ENCODE results near the gene C16orf92.
"Not testable (repeated sequence)": the region's sequence is repeated elsewhere in the genome, so short reads cannot be mapped to it uniquely, and the experiment has no call there.

Gene C16orf92

GRCh38 chr16:30027588-30028437 is 4.8 kb downstream of the C16orf92 start:
- DNase-seq, result no peak

GRCh38 chr16:30028438-30029076 is 5.6 kb downstream of the C16orf92 start:
- DNase-seq, result no peak

- DNase-seq, result no peak
Measured at GRCh38 chr16:30030011-30030685, 7.2 kb downstream of the C16orf92 start.

GRCh38 chr16:30030841-30031413 is 7.9 kb downstream of the C16orf92 start, which contains the start of gene TLCD3B:
TSS of gene TLCD3B (minus strand) at chr16:30031271. CDS start at chr16:30030527, 744 bp downstream.
- no peak for DNase-seq

- DNase-seq, result no peak
Measured at GRCh38 chr16:30031477-30031918, 8.5 kb downstream of the C16orf92 start.

GRCh38 chr16:30032083-30032819 is 9.3 kb downstream of the C16orf92 start:
- peak; percentile 78 for DNase-seq

- DNase-seq, result peak; percentile 27
Measured at GRCh38 chr16:30033270-30033669, 10.3 kb downstream of the C16orf92 start.

GRCh38 chr16:30040221-30040620 is 17.2 kb downstream of the C16orf92 start:
- no peak for DNase-seq

GRCh38 chr16:30040690-30041089 is 17.7 kb downstream of the C16orf92 start:
- not testable (repeated sequence) for DNase-seq

- no peak for DNase-seq
Measured at GRCh38 chr16:30041841-30042240, 18.8 kb downstream of the C16orf92 start.

- no peak for DNase-seq
Measured at GRCh38 chr16:30046178-30046577, 23.2 kb downstream of the C16orf92 start.

- DNase-seq, result no peak
Measured at GRCh38 chr16:30046588-30046987, 23.6 kb downstream of the C16orf92 start.

GRCh38 chr16:30049871-30050270 is 26.9 kb downstream of the C16orf92 start:
- no peak for DNase-seq

GRCh38 chr16:30051518-30051917 is 28.5 kb downstream of the C16orf92 start:
- DNase-seq, result no peak

- DNase-seq, result peak; percentile 95
Measured at GRCh38 chr16:30052671-30053372, 29.8 kb downstream of the C16orf92 start.

- DNase-seq, result no peak
Measured at GRCh38 chr16:30053376-30054015, 30.5 kb downstream of the C16orf92 start.

GRCh38 chr16:30054451-30054850 is 31.5 kb downstream of the C16orf92 start:
- no peak for DNase-seq

- DNase-seq, result peak; percentile 58
Measured at GRCh38 chr16:30054959-30055553, 32.1 kb downstream of the C16orf92 start.

- DNase-seq, result no peak
Measured at GRCh38 chr16:30060346-30060745, 37.3 kb downstream of the C16orf92 start.

- no peak for DNase-seq
Measured at GRCh38 chr16:30060836-30061554, 38.0 kb downstream of the C16orf92 start.
